Measurements from ENCODE around the gene KDELR3.

Gene KDELR3

GRCh38 chr22:38450234-38450797 is 17.6 kb upstream of the KDELR3 start:
- ATAC-seq (no peak), DNase-seq (no peak)
- Mint-ChIP-seq H3K27me3 (peaks cover 47% of the 10 kb centered on the region), H3K27ac (no peak overlapping the region), H3K4me1 (peaks cover 8% of the 10 kb centered on the region), H3K9me3 (no peaks in the 10 kb centered on the region), H3K4me3 (no peak overlapping the region)

GRCh38 chr22:38451404-38451803 is 16.5 kb upstream of the KDELR3 start:
- Mint-ChIP-seq H3K9me3 (no peaks in the 10 kb centered on the region), H3K4me1 (peaks cover 11% of the 10 kb centered on the region), H3K27me3 (peaks cover 53% of the 10 kb centered on the region), H3K4me3 (no peak overlapping the region), H3K27ac (no peak overlapping the region)
- ATAC-seq (no peak), DNase-seq (no peak)

- Mint-ChIP-seq H3K27me3 (peaks cover 58% of the 10 kb centered on the region), H3K27ac (no peak overlapping the region), H3K4me1 (peaks cover 16% of the 10 kb centered on the region), H3K4me3 (no peak overlapping the region), H3K9me3 (no peaks in the 10 kb centered on the region)
- DNase-seq (no peak), ATAC-seq (no peak)
These were observed 16.0 kb upstream of the KDELR3 start for GRCh38 chr22:38451864-38452263.

GRCh38 chr22:38452373-38453065 is 15.4 kb upstream of the KDELR3 start:
- H3K27me3 Mint-ChIP-seq: peaks cover 65% of the 10 kb centered on the region

GRCh38 chr22:38453066-38453672 is 14.7 kb upstream of the KDELR3 start:
- H3K27me3 Mint-ChIP-seq: peaks cover 71% of the 10 kb centered on the region
- H3K27ac Mint-ChIP-seq: no peak overlapping the region
- no peaks in the 10 kb centered on the region for H3K9me3 Mint-ChIP-seq
- ATAC-seq (no peak), DNase-seq (no peak)
- H3K4me3 Mint-ChIP-seq: no peak overlapping the region
- H3K4me1 Mint-ChIP-seq: peaks cover 19% of the 10 kb centered on the region

More at GRCh38 chr22:38452373-38453065, 15.4 kb upstream of the KDELR3 start:
- Mint-ChIP-seq H3K4me1 (peaks cover 19% of the 10 kb centered on the region), H3K27ac (no peak overlapping the region), H3K9me3 (no peaks in the 10 kb centered on the region), H3K4me3 (no peak overlapping the region)
- no peak for ATAC-seq
- DNase-seq: no peak

GRCh38 chr22:38453996-38454352 is 13.9 kb upstream of the KDELR3 start:
- H3K27ac Mint-ChIP-seq: no peak overlapping the region
- ATAC-seq (no peak), DNase-seq (no peak)
- no peaks in the 10 kb centered on the region for H3K9me3 Mint-ChIP-seq
- peaks cover 79% of the 10 kb centered on the region for H3K27me3 Mint-ChIP-seq
- H3K4me1 Mint-ChIP-seq: peaks cover 19% of the 10 kb centered on the region
- peak overlapping the region in 1 of 2 donors; percentile 77 for H3K4me3 Mint-ChIP-seq

- ATAC-seq: peak; percentile 27
- peaks cover 19% of the 10 kb centered on the region for H3K4me1 Mint-ChIP-seq
These were observed 13.4 kb upstream of the KDELR3 start for GRCh38 chr22:38454353-38455075.

GRCh38 chr22:38455076-38455529 is 12.8 kb upstream of the KDELR3 start, which contains the start of gene KCNJ4:
TSS of gene KCNJ4 (minus strand) at chr22:38455199. CDS start at chr22:38428132, 27,067 bp downstream.
- ATAC-seq: peak; percentile 17
- Mint-ChIP-seq H3K9me3 (no peaks in the 10 kb centered on the region), H3K4me1 (peaks cover 19% of the 10 kb centered on the region), H3K27ac (no peak within 1 kb of the TSS), H3K4me3 (peak within 1 kb of the TSS; percentile 73 to 77), H3K27me3 (peaks cover 88% of the 10 kb centered on the region)
- DNase-seq: no peak

More at GRCh38 chr22:38454353-38455075, 13.4 kb upstream of the KDELR3 start:
- Mint-ChIP-seq H3K4me3 (peak overlapping the region; percentile 73 to 77), H3K27me3 (peaks cover 85% of the 10 kb centered on the region), H3K9me3 (no peaks in the 10 kb centered on the region), H3K27ac (no peak overlapping the region)
- DNase-seq: no peak

GRCh38 chr22:38455530-38456271 is 12.2 kb upstream of the KDELR3 start:
- H3K4me1 Mint-ChIP-seq: peaks cover 19% of the 10 kb centered on the region
- DNase-seq (no peak), ATAC-seq (peak; percentile 4)
- peaks cover 88% of the 10 kb centered on the region for H3K27me3 Mint-ChIP-seq
- H3K4me3 Mint-ChIP-seq: peak overlapping the region; percentile 48 to 66
- no peak overlapping the region for H3K27ac Mint-ChIP-seq
- no peaks in the 10 kb centered on the region for H3K9me3 Mint-ChIP-seq

GRCh38 chr22:38456272-38456835 is 11.5 kb upstream of the KDELR3 start:
- DNase-seq: no peak
- ATAC-seq: no peak
- Mint-ChIP-seq H3K4me1 (peaks cover 22% of the 10 kb centered on the region), H3K27me3 (peaks cover 88% of the 10 kb centered on the region), H3K9me3 (no peaks in the 10 kb centered on the region), H3K27ac (no peak overlapping the region), H3K4me3 (peak overlapping the region; percentile 14 to 66)

GRCh38 chr22:38456841-38457699 is 10.8 kb upstream of the KDELR3 start:
- H3K27me3 Mint-ChIP-seq: peaks cover 88% of the 10 kb centered on the region
- ATAC-seq (no peak), DNase-seq (no peak)
- no peak overlapping the region for H3K27ac Mint-ChIP-seq
- peak overlapping the region; percentile 14 to 66 for H3K4me3 Mint-ChIP-seq
- H3K9me3 Mint-ChIP-seq: no peaks in the 10 kb centered on the region
- peaks cover 29% of the 10 kb centered on the region for H3K4me1 Mint-ChIP-seq

- H3K27me3 Mint-ChIP-seq: peaks cover 94% of the 10 kb centered on the region
- H3K9me3 Mint-ChIP-seq: no peaks in the 10 kb centered on the region
- H3K4me3 Mint-ChIP-seq: no peak overlapping the region
- H3K4me1 Mint-ChIP-seq: peaks cover 30% of the 10 kb centered on the region
- no peak for ATAC-seq
- no peak overlapping the region for H3K27ac Mint-ChIP-seq
- no peak for DNase-seq
These were observed 7.5 kb upstream of the KDELR3 start for GRCh38 chr22:38460426-38460840.

GRCh38 chr22:38461057-38461413 is 6.9 kb upstream of the KDELR3 start:
- H3K27ac Mint-ChIP-seq: no peak overlapping the region
- ATAC-seq (peak; percentile 42), DNase-seq (no peak)
- H3K9me3 Mint-ChIP-seq: no peaks in the 10 kb centered on the region
- H3K4me1 Mint-ChIP-seq: peaks cover 30% of the 10 kb centered on the region
- H3K27me3 Mint-ChIP-seq: peaks cover 97% of the 10 kb centered on the region
- H3K4me3 Mint-ChIP-seq: peak overlapping the region in 1 of 2 donors; percentile 64
